Progenitor cell of endocrine pancreas (in vitro differentiated cells): ENCODE measurements around the gene MPRIP. TPM values are rescaled to one million over a fixed set of nuclear protein-coding genes. Genes with fewer than 3 reads are reported as not detected.

Experiments
- DNase-seq: peaks from one replicate; pipeline ENCODE4 v3.0.0; 2021; ENCODE audit warnings: low spot score; ENCODE audit not compliant: unreplicated experiment
- H3K27ac Mint-ChIP-seq: 2 replicates; pipeline ENCODE4 v1.8.0; 2021; ENCODE audit warnings: mild to moderate bottlenecking, moderate library complexity, mixed read lengths
- H3K27me3 Mint-ChIP-seq: 2 replicates; pipeline ENCODE4 v1.8.0; 2021; ENCODE audit warnings: mixed read lengths
- H3K36me3 Mint-ChIP-seq: 2 replicates; pipeline ENCODE4 v1.8.0; 2022; ENCODE audit warnings: mixed read lengths; ENCODE audit not compliant: insufficient read depth
- H3K4me1 Mint-ChIP-seq: 2 replicates; pipeline ENCODE4 v1.8.0; 2021; ENCODE audit warnings: low read depth, mixed read lengths
- H3K4me3 Mint-ChIP-seq: 2 replicates; pipeline ENCODE4 v1.8.0; 2021; ENCODE audit warnings: low read depth, mild to moderate bottlenecking, moderate library complexity, mixed read lengths
- H3K9me3 Mint-ChIP-seq: 2 replicates; pipeline ENCODE4 v1.8.0; 2021; ENCODE audit warnings: low read depth, mixed read lengths
- total RNA-seq: library from RNA; stranded (reverse); gene quantifications from 2 replicates; pipeline ENCODE4 v1.2.1, GENCODE V29; 2021
- TF ChIP-seq, protein P1 (sequence below): fragments of 200-600 bp; sonication (generic); IDR thresholded peaks from one replicate; pipeline ENCODE4 v1.5.0; 2021; ENCODE audit warnings: antibody characterized with exemption, mild to moderate bottlenecking; ENCODE audit not compliant: unreplicated experiment

The MPRIP gene
- total RNA-seq, 1 donor from 2014 or later, result 195 TPM

DNA sequence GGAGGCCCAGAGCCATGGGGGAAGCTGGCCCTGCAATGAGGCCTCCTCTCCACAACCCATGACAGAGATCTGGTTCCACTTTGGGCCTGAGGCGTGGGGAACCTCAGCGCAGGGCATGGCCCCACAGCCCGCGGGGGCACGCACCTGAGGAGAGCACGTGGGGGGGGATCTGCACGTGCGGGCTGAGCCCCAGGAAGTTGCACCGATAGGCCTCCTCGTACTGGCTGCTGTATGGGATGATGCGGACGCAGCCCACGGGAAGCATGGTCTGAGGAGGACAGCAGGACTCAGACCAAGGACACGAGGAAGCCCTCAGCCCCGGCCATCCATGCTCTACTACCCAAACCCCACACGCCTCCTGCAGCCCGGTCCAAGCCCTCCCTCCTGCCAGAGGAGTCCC, 174.0 kb downstream of the MPRIP start:
- H3K36me3 Mint-ChIP-seq, result peaks cover 18% of the 10 kb centered on the region
- H3K4me3 Mint-ChIP-seq, result no peak overlapping the region
- TF ChIP-seq, protein P1, sequence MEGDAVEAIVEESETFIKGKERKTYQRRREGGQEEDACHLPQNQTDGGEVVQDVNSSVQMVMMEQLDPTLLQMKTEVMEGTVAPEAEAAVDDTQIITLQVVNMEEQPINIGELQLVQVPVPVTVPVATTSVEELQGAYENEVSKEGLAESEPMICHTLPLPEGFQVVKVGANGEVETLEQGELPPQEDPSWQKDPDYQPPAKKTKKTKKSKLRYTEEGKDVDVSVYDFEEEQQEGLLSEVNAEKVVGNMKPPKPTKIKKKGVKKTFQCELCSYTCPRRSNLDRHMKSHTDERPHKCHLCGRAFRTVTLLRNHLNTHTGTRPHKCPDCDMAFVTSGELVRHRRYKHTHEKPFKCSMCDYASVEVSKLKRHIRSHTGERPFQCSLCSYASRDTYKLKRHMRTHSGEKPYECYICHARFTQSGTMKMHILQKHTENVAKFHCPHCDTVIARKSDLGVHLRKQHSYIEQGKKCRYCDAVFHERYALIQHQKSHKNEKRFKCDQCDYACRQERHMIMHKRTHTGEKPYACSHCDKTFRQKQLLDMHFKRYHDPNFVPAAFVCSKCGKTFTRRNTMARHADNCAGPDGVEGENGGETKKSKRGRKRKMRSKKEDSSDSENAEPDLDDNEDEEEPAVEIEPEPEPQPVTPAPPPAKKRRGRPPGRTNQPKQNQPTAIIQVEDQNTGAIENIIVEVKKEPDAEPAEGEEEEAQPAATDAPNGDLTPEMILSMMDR, result no peak
- H3K27me3 Mint-ChIP-seq, result no peaks in the 10 kb centered on the region
- H3K9me3 Mint-ChIP-seq, result no peaks in the 10 kb centered on the region
- no peak overlapping the region for H3K27ac Mint-ChIP-seq
- no peak for DNase-seq
- H3K4me1 Mint-ChIP-seq, result no peaks in the 10 kb centered on the region

DNA sequence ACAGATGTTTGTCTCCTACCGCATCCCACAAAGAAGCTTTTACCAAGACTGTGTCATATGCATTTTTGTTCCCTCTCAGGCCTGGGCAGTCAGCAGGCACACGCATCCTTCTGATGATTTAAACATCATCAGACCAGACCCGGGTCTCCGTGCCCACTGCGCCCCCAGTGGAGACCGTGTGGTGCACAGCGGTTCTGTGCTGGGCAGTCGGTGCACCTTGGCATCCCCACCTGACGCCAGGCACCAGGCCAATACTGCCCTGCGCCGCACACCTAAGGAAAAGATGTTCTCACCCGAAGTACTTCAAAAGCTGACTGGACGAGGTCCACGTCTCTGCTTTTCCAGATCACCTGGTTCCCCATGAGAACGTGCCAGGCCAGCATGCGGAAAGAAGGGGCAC, 174.5 kb downstream of the MPRIP start:
- H3K27ac Mint-ChIP-seq, result no peak overlapping the region
- H3K4me3 Mint-ChIP-seq, result no peak overlapping the region
- H3K27me3 Mint-ChIP-seq, result no peaks in the 10 kb centered on the region
- TF ChIP-seq, protein P1, result no peak
- no peaks in the 10 kb centered on the region for H3K9me3 Mint-ChIP-seq
- H3K36me3 Mint-ChIP-seq, result peaks cover 21% of the 10 kb centered on the region
- DNase-seq, result no peak
- H3K4me1 Mint-ChIP-seq, result no peaks in the 10 kb centered on the region

DNA sequence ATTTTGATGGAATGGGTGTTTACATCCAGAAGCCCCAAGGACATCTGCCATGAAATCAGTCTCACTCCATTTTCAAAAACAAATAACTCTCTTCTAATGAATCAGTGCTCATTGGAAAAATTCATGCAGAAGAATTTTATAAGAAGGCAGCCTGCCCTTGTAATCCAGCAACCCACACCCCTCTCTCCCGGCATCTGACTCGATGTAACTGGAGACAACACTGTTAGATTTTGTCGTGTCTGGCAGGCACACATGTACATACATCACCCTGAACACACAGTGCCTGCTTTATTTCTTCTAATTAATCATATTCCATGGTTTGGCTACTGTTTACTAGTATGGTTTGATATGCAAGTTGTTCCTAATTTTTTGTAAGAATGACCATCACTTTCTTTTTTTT, 175.7 kb downstream of the MPRIP start:
- no peak overlapping the region for H3K27ac Mint-ChIP-seq
- H3K27me3 Mint-ChIP-seq, result no peaks in the 10 kb centered on the region
- TF ChIP-seq, protein P1, result no peak
- no peak overlapping the region for H3K4me3 Mint-ChIP-seq
- DNase-seq, result no peak
- H3K4me1 Mint-ChIP-seq, result no peaks in the 10 kb centered on the region
- no peaks in the 10 kb centered on the region for H3K9me3 Mint-ChIP-seq
- peaks cover 23% of the 10 kb centered on the region for H3K36me3 Mint-ChIP-seq

DNA sequence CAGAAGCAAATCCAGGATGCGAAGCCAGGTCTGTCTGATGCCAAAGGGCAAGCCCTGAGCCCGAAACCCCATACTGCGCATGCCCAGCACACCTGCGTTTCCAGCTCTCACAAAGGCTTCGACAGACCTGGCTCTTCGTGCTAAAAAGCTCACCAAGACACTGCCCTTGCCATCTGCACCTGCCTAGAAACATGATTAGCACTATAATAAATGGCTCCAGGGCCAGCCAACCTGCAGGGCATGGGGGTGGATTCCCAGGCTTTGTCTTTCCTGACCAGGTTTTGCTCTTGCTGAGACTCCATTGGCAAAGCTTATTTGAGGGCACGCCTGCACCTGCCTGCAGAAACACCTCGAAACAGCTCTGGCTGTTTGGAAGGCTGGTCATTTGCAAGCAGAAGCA, 178.3 kb downstream of the MPRIP start:
- Mint-ChIP-seq H3K27ac (no peak overlapping the region), H3K36me3 (peaks cover 32% of the 10 kb centered on the region), H3K4me3 (no peak overlapping the region), H3K9me3 (no peaks in the 10 kb centered on the region), H3K4me1 (no peaks in the 10 kb centered on the region), H3K27me3 (no peaks in the 10 kb centered on the region)
- DNase-seq, result no peak
- TF ChIP-seq, protein P1, result no peak

DNA sequence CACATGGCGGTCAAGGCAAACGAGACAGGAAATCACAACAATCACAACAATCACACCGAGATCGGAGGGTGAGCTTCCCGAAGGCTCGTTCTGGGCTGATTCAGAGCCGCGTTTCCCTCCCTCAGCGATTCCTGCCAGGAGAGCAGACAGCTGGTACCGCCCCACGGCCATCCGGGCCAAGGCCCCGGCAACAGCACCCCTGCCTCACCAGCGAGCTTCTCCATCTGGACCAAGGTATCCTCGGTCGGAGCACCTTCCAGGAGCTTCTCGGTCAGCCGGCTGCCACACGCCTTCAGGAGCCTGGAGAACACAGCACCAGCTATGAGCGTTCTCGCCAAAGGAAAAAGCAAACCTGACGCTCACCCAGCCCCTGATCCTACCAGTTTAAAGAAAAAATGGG, 179.1 kb downstream of the MPRIP start:
- Mint-ChIP-seq H3K4me1 (no peaks in the 10 kb centered on the region), H3K36me3 (peaks cover 34% of the 10 kb centered on the region), H3K27ac (no peak overlapping the region), H3K9me3 (no peaks in the 10 kb centered on the region), H3K27me3 (no peaks in the 10 kb centered on the region), H3K4me3 (no peak overlapping the region)
- TF ChIP-seq, protein P1, result no peak
- DNase-seq, result no peak
